Measurements from ENCODE around the gene WWTR1. TPM values are rescaled to one million over a fixed set of nuclear protein-coding genes. Genes with fewer than 3 reads are reported as not detected.

Gene WWTR1
- total RNA-seq, 2 donors from 2014 or later = 6.8 to 35.8 TPM

GRCh38 chr3:149481491-149481890 lies 176.3 kb downstream of the WWTR1 start:
- no peak for TF ChIP-seq CTCF (IDR thresholded peaks at IDR 0.05)
- intact Hi-C loops (cut with DNase I) = loop anchor here (2.0 to 10.0 kb wide), 3 partner anchors 89 to 357 kb away; partner anchors contain the start of gene HPS3
- no peaks in the 10 kb centered on the region for H3K36me3 ChIP-seq
- no peak overlapping the region for H3K27ac ChIP-seq
- no peaks in the 10 kb centered on the region for H3K27me3 ChIP-seq
- DNase-seq = no peak
- no peaks in the 10 kb centered on the region for H3K9me3 ChIP-seq
- H3K4me3 ChIP-seq = no peak overlapping the region
- no peaks in the 10 kb centered on the region for H3K4me1 ChIP-seq
- H3K9ac ChIP-seq (ENCODE audit: low read depth in 2 of 2, low read length in 2 of 2) = no peak overlapping the region

- TF ChIP-seq CTCF (IDR thresholded peaks at IDR 0.05) = no peak
- intact Hi-C loops (cut with DNase I) = loop anchor here (2.0 to 10.0 kb wide), 3 partner anchors 88 to 356 kb away; partner anchors contain the start of gene HPS3
- H3K4me1 ChIP-seq = no peaks in the 10 kb centered on the region
- H3K4me3 ChIP-seq = no peak overlapping the region
- H3K9me3 ChIP-seq = no peaks in the 10 kb centered on the region
- H3K27me3 ChIP-seq = no peaks in the 10 kb centered on the region
- no peak for DNase-seq
- no peak overlapping the region for H3K27ac ChIP-seq
- no peaks in the 10 kb centered on the region for H3K36me3 ChIP-seq
- H3K9ac ChIP-seq (ENCODE audit: low read depth in 2 of 2, low read length in 2 of 2) = no peak overlapping the region
These were observed 176.8 kb downstream of the WWTR1 start for GRCh38 chr3:149481056-149481455.

- Histone ChIP-seq H3K9ac (ENCODE audit: low read depth in 2 of 2, low read length in 2 of 2) (no peak overlapping the region), H3K36me3 (no peaks in the 10 kb centered on the region), H3K9me3 (no peaks in the 10 kb centered on the region), H3K4me1 (no peaks in the 10 kb centered on the region), H3K27ac (no peak overlapping the region), H3K4me3 (no peak overlapping the region), H3K27me3 (no peaks in the 10 kb centered on the region)
- intact Hi-C loops (cut with DNase I) = loop anchor here (2.0 to 10.0 kb wide), 3 partner anchors 88 to 356 kb away; partner anchors contain the start of gene HPS3
- TF ChIP-seq CTCF (IDR thresholded peaks at IDR 0.05) = peak; percentile 86
- DNase-seq = peak; percentile 86
These were observed 177.4 kb downstream of the WWTR1 start for GRCh38 chr3:149480326-149481017.

GRCh38 chr3:149479621-149480325 lies 178.1 kb downstream of the WWTR1 start:
- Histone ChIP-seq H3K36me3 (no peaks in the 10 kb centered on the region), H3K4me3 (no peak overlapping the region), H3K9me3 (no peaks in the 10 kb centered on the region), H3K4me1 (no peaks in the 10 kb centered on the region), H3K9ac (ENCODE audit: low read depth in 2 of 2, low read length in 2 of 2) (no peak overlapping the region), H3K27ac (no peak overlapping the region), H3K27me3 (no peaks in the 10 kb centered on the region)
- no peak for DNase-seq
- no peak for TF ChIP-seq CTCF (IDR thresholded peaks at IDR 0.05)
- intact Hi-C loops (cut with DNase I) = loop anchor here (2.0 to 10.0 kb wide), 3 partner anchors 87 to 355 kb away; partner anchors contain the start of gene HPS3

- Histone ChIP-seq H3K9me3 (no peaks in the 10 kb centered on the region), H3K4me1 (peaks cover 19% of the 10 kb centered on the region), H3K36me3 (no peaks in the 10 kb centered on the region), H3K9ac (ENCODE audit: low read depth in 2 of 2, low read length in 2 of 2) (no peak overlapping the region), H3K27ac (no peak overlapping the region), H3K27me3 (no peaks in the 10 kb centered on the region), H3K4me3 (no peak overlapping the region)
- DNase-seq = no peak
- TF ChIP-seq CTCF (IDR thresholded peaks at IDR 0.05) = no peak
- intact Hi-C loops (cut with DNase I) = no loop called here
These were observed 181.6 kb downstream of the WWTR1 start for GRCh38 chr3:149476225-149476624.

Data from colonic mucosa (tissue), 4 donors.